Keratinocyte (primary cell): ENCODE measurements around the gene FNDC4. TPM values are rescaled to one million over a fixed set of nuclear protein-coding genes. Genes with fewer than 3 reads are reported as not detected.
A peak's percentile ranks its signal among the peaks of the same experiment; 100 is the strongest.

ENCODE experiments used
- DNase-seq: peaks from one replicate; pipeline ENCODE4 v3.0.0-alpha.2; 2011; ENCODE audit warnings: low read depth, missing footprints, low spot score
- FAIRE-seq: peaks from 2 replicates; lab custom pipeline; 2011; peaks lifted over from hg19 to GRCh38; lab: Jason Lieb, UNC
- H2AFZ ChIP-seq: 2 replicates; pipeline ENCODE4 v1.6.0; 2012; ENCODE audit warnings: low read length, control low read depth, inconsistent platforms; ENCODE audit not compliant: control insufficient read depth
- H3K27ac ChIP-seq: 2 replicates; pipeline ENCODE4 v1.5.1; 2011; ENCODE audit warnings: low read length; ENCODE audit not compliant: control insufficient read depth, insufficient read depth
- H3K27me3 ChIP-seq: 3 replicates; pipeline ENCODE4 v1.6.0; 2011; ENCODE audit warnings: low read length; ENCODE audit not compliant: control insufficient read depth, insufficient read depth; ENCODE audit errors: extremely low read depth
- H3K36me3 ChIP-seq, 2 experiments: 2 replicates in 1 of 2; 3 replicates in 1 of 2; pipeline ENCODE4 v1.5.1; 2011; ENCODE audit warnings: low read length in 2 of 2, mild to moderate bottlenecking in 1 of 2; ENCODE audit not compliant: control insufficient read depth in 2 of 2, insufficient read depth in 2 of 2; ENCODE audit errors: extremely low read depth in 1 of 2
- H3K4me1 ChIP-seq: 3 replicates; pipeline ENCODE4 v1.5.1; 2011; ENCODE audit warnings: low read length; ENCODE audit not compliant: control insufficient read depth, insufficient read depth; ENCODE audit errors: extremely low read depth
- H3K4me2 ChIP-seq: 3 replicates; pipeline ENCODE4 v1.6.0; 2011; ENCODE audit warnings: low read depth, low read length; ENCODE audit not compliant: control insufficient read depth, insufficient read depth; ENCODE audit errors: extremely low read depth
- H3K4me3 ChIP-seq, 3 experiments: fragments of 200-600 bp in 1 of 3; sonication (generic) in 1 of 3; 2 replicates in 2 of 3; 3 replicates in 1 of 3; pipeline ENCODE4 v1.5.1; 2011 to 2016; ENCODE audit warnings: low read length in 3 of 3, mild to moderate bottlenecking in 3 of 3, control low read depth in 2 of 3, inconsistent platforms in 1 of 3, low read depth in 1 of 3, mixed read lengths in 1 of 3, mixed run types in 1 of 3, moderate library complexity in 1 of 3; ENCODE audit not compliant: control insufficient read depth in 2 of 3, insufficient read depth in 2 of 3; ENCODE audit errors: extremely low read depth in 1 of 3
- H3K79me2 ChIP-seq: 2 replicates; pipeline ENCODE4 v1.6.0; 2012; ENCODE audit warnings: low read length; ENCODE audit not compliant: control insufficient read depth, insufficient read depth
- H3K9ac ChIP-seq: 3 replicates; pipeline ENCODE4 v1.6.0; 2011; ENCODE audit warnings: low read length; ENCODE audit not compliant: control insufficient read depth, insufficient read depth; ENCODE audit errors: extremely low read depth
- H3K9me1 ChIP-seq: 3 replicates; pipeline ENCODE4 v1.6.0; 2011; ENCODE audit warnings: low read length; ENCODE audit not compliant: control insufficient read depth, insufficient read depth; ENCODE audit errors: extremely low read depth
- H3K9me3 ChIP-seq: 2 replicates; pipeline ENCODE4 v1.5.1; 2012; ENCODE audit warnings: low read depth, low read length; ENCODE audit not compliant: control insufficient read depth
- H4K20me1 ChIP-seq: 3 replicates; pipeline ENCODE4 v1.6.0; 2011; ENCODE audit warnings: low read length; ENCODE audit not compliant: control insufficient read depth, insufficient read depth; ENCODE audit errors: extremely low read depth
- EZH2 ChIP-seq: IDR thresholded peaks from one replicate; pipeline ENCODE4 v1.6.1; 2012; ENCODE audit warnings: inconsistent platforms, mild to moderate bottlenecking, low read length, moderate library complexity
- dilution Hi-C: fragments of 300-500 bp; cut with MboI; formaldehyde crosslinking; loops from one replicate; pipeline ENCODE4 v1.7.0; 2020; ENCODE audit warnings: low sequenced_read_pairs; ENCODE audit not compliant: extremely low pct_ligation_motif_present
- polyA plus RNA-seq, 5 experiments: library from polyadenylated mRNA; depleted of rRNA in 3 of 5; stranded (reverse) in 3 of 5; stranded (forward) in 1 of 5; unstranded in 1 of 5; fragments of >200 nt; gene quantifications; 1 replicate in 1 of 5; 2 replicates in 3 of 5; 3 replicates in 1 of 5; pipeline versions ENCODE4 v1.2.1 to v1.2.3, GENCODE V29; 2011 to 2012; ENCODE audit warnings: missing spikeins in 2 of 5, low read depth in 1 of 5, low replicate concordance in 1 of 5
- TF ChIP-seq, protein P1 (sequence below), 3 experiments: IDR thresholded peaks in 1 of 3; conservative IDR thresholded peaks in 1 of 3; optimal IDR thresholded peaks in 1 of 3; 2 replicates in 2 of 3; 3 replicates in 1 of 3; pipeline versions ENCODE3 to v1.5.1; 2011; ENCODE audit warnings: low read length in 3 of 3, mild to moderate bottlenecking in 3 of 3, moderate library complexity in 2 of 3, control low read depth in 1 of 3, inconsistent platforms in 1 of 3; ENCODE audit not compliant: insufficient read depth in 2 of 3; ENCODE audit errors: extremely low read depth in 1 of 3

The FNDC4 gene
- polyA plus RNA-seq, 1 donor (not counting 4 experiments of a cell fraction or from before 2014, with no cell fraction given) = 6.3 TPM

DNA sequence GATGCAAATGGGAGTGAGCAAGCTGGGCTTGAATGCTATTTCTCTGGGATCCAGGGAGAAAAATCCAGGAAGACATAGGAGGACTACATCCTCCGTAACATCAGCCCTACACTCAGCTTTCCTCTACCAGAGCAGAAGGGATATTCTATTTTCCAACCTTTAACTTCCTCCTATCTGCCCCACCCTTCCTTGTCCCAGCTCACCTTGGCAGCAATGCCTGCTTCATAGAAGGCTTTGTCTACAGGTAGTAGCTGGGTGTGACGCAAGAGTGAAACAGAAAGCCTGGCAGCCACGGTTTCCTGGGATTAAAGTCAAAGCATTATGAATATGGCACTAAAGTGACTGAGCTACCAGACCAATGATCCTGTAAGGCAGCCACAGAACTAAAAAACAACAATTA, 48.9 kb downstream of the FNDC4 start:
- DNase-seq = no peak
- peaks cover 21% of the 10 kb centered on the region for H3K4me1 ChIP-seq
- no peaks in the 10 kb centered on the region for H3K27me3 ChIP-seq
- no peaks in the 10 kb centered on the region for H3K9me3 ChIP-seq
- no peaks in the 10 kb centered on the region for H3K79me2 ChIP-seq
- H3K27ac ChIP-seq = peak overlapping the region; percentile 68
- H3K36me3 ChIP-seq = peaks cover 6 to 35% of the 10 kb centered on the region in 2 experiments
- H3K4me3 ChIP-seq = peak overlapping the region in 2 of 3 experiments; percentile 16 to 41
- dilution Hi-C loops = no loop called here
- peak overlapping the region; percentile 45 for H3K9ac ChIP-seq
- TF ChIP-seq, protein P1, sequence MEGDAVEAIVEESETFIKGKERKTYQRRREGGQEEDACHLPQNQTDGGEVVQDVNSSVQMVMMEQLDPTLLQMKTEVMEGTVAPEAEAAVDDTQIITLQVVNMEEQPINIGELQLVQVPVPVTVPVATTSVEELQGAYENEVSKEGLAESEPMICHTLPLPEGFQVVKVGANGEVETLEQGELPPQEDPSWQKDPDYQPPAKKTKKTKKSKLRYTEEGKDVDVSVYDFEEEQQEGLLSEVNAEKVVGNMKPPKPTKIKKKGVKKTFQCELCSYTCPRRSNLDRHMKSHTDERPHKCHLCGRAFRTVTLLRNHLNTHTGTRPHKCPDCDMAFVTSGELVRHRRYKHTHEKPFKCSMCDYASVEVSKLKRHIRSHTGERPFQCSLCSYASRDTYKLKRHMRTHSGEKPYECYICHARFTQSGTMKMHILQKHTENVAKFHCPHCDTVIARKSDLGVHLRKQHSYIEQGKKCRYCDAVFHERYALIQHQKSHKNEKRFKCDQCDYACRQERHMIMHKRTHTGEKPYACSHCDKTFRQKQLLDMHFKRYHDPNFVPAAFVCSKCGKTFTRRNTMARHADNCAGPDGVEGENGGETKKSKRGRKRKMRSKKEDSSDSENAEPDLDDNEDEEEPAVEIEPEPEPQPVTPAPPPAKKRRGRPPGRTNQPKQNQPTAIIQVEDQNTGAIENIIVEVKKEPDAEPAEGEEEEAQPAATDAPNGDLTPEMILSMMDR (optimal IDR thresholded peaks at IDR 0.05 in 1 of 3, IDR thresholded peaks at IDR 0.05 in 1 of 3, conservative IDR thresholded peaks at IDR 0.05 in 1 of 3; ENCODE audit: extremely low read depth in 1 of 3, insufficient read depth in 2 of 3, low read length in 3 of 3) = no peak
- TF ChIP-seq EZH2 = no peak
- no peaks in the 10 kb centered on the region for H4K20me1 ChIP-seq
- H3K9me1 ChIP-seq = no peaks in the 10 kb centered on the region
- H2AFZ ChIP-seq = peak overlapping the region; percentile 64
- H3K4me2 ChIP-seq = peak overlapping the region; percentile 70
- peak; percentile 93 for FAIRE-seq

DNA sequence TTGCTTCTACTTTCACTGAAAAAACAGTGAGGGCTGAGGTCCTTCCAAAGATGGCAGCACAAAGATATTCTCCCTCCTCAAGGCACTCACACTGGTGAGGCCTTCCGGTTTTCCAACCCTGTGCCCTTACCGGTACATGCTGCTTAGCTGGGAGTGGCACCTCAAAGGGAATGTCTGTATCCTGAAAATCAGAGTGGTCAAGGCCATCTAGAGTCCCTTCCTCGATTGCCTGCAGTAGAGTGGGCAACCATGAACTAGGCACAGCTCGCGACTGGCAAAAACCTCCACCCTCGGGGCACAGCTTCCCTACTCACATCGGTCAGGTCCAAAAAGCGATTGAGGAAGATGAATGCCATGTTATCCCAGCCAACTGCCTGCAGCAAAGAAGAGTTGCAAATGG, 49.4 kb downstream of the FNDC4 start:
- H3K4me2 ChIP-seq = peak overlapping the region; percentile 70

More for the DNA sequence above, 49.4 kb downstream of the FNDC4 start:
- dilution Hi-C loops = no loop called here
- TF ChIP-seq, protein P1 (optimal IDR thresholded peaks at IDR 0.05 in 1 of 3, IDR thresholded peaks at IDR 0.05 in 1 of 3, conservative IDR thresholded peaks at IDR 0.05 in 1 of 3; ENCODE audit: extremely low read depth in 1 of 3, insufficient read depth in 2 of 3, low read length in 3 of 3) = no peak
- TF ChIP-seq EZH2 = no peak
- Histone ChIP-seq H3K9me1 (no peaks in the 10 kb centered on the region), H3K4me1 (peaks cover 21% of the 10 kb centered on the region), H3K9me3 (no peaks in the 10 kb centered on the region), H3K9ac (peak overlapping the region; percentile 18), H3K36me3 (peaks cover 10 to 40% of the 10 kb centered on the region in 2 experiments), H3K79me2 (no peaks in the 10 kb centered on the region), H4K20me1 (no peaks in the 10 kb centered on the region), H3K27ac (peak overlapping the region; percentile 68), H3K4me3 (peak overlapping the region in 2 of 3 experiments; percentile 16 to 41), H2AFZ (peak overlapping the region; percentile 52), H3K27me3 (no peaks in the 10 kb centered on the region)
- DNase-seq (no peak), FAIRE-seq (peak; percentile 26)
